Sigmoid colon (tissue), 4 donors: ENCODE results near the gene RAB15.

ENCODE experiments used
- CTCF ChIP-seq, 4 experiments: fragments of 450-650 bp in 3 of 4; fragments of 200-600 bp in 1 of 4; IDR thresholded peaks; one replicate each; pipeline ENCODE4 v1.5.1; 2016 to 2019; ENCODE audit warnings: antibody characterized with exemption in 4 of 4, mild to moderate bottlenecking in 3 of 4, moderate library complexity in 2 of 4
- POLR2A ChIP-seq, 2 donors: fragments of 450-650 bp; IDR thresholded peaks; one replicate each; pipeline ENCODE4 v1.6.1; 2016; ENCODE audit warnings: antibody characterized with exemption in 2 of 2, mild to moderate bottlenecking in 2 of 2, moderate library complexity in 2 of 2
- POLR2AphosphoS5 ChIP-seq, 4 donors: sonication (generic); formaldehyde crosslinking; IDR thresholded peaks; one replicate each; pipeline ENCODE4 v1.6.1; 2017; ENCODE audit warnings: antibody characterized with exemption in 4 of 4

GRCh38 chr14:64931123-64931522 is 41.0 kb downstream of the RAB15 start:
- TF ChIP-seq CTCF (IDR thresholded peaks at IDR 0.05) (no peak), POLR2A (IDR thresholded peaks at IDR 0.05) (no peak), POLR2AphosphoS5 (IDR thresholded peaks at IDR 0.05) (no peak)
